ENCODE results near the gene ESR2.

The ESR2 gene

DNA sequence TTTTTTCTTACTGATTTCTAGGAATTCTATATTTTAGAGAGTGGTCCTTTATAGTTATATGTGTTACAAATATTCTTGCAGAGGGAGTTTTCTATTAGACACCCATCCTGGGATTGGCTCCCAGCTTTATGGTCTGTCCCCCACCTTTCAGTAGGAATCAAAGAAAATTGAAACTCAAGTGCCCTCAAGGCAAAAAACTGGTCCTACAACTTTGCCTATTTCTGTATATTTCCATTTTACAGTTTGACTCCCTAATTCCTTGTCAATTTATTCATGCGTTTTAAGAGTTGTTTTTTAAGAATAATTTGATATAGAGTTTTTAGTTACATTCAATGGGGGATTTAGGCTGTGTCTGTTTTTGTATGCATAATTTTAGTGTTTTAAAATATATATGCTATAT, 232.5 kb downstream of the ESR2 start:
- Histone ChIP-seq H2BK120ac (ENCODE audit: low read depth, low read length) (no peak overlapping the region), H3K4me3 (ENCODE audit: insufficient read depth in 1 of 2, low read depth in 1 of 2, low read length in 2 of 2) (no peak overlapping the region)
- WGBS = no CpG with 5 or more reads among the region's 1 CpG

GRCh38 chr14:64061115-64061514, 233.1 kb downstream of the ESR2 start:
- H2AFZ ChIP-seq (ENCODE audit: low read depth, low read length) = no peak overlapping the region
- H3K14ac ChIP-seq (ENCODE audit: low read length in 2 of 2) = no peak overlapping the region
- H3K4me3 ChIP-seq (ENCODE audit: insufficient read depth in 1 of 2, low read depth in 1 of 2, low read length in 2 of 2) = no peak overlapping the region
- no peak overlapping the region for H4K91ac ChIP-seq (ENCODE audit: low read length)
- H3K9me3 ChIP-seq (ENCODE audit: control insufficient read depth, low read length) = no peaks in the 10 kb centered on the region
- no peak overlapping the region for H3K23ac ChIP-seq (ENCODE audit: low read length in 2 of 2)
- H3K4me2 ChIP-seq (ENCODE audit: low read length, poor library complexity, severe bottlenecking) = no peak overlapping the region
- no peak overlapping the region for H3K18ac ChIP-seq (ENCODE audit: low read depth in 1 of 2, low read length in 2 of 2)
- H2BK120ac ChIP-seq (ENCODE audit: low read depth, low read length) = no peak overlapping the region
- no peak overlapping the region for H2BK15ac ChIP-seq (ENCODE audit: low read depth, poor library complexity, severe bottlenecking)
- H3K79me1 ChIP-seq (replicated peaks; ENCODE audit: low read length, poor library complexity, severe bottlenecking) = peaks cover 4% of the 10 kb centered on the region
- H3K36me3 ChIP-seq (ENCODE audit: control insufficient read depth in 1 of 2, insufficient read depth in 2 of 2, low read depth in 1 of 2, low read length in 2 of 2) = peaks cover 3 to 7% of the 10 kb centered on the region in 2 experiments
- no CpG with 5 or more reads among the region's 1 CpG for WGBS
- DNase-seq = no peak
- no peaks in the 10 kb centered on the region for H3K27me3 ChIP-seq (ENCODE audit: control insufficient read depth in 1 of 2, insufficient read depth in 1 of 2, low read length in 2 of 2)
- no peak overlapping the region for H2BK12ac ChIP-seq (ENCODE audit: low read length in 2 of 2)
- no peak overlapping the region for H4K8ac ChIP-seq (ENCODE audit: low read length)
- H3K27ac ChIP-seq (ENCODE audit: low read length, poor library complexity, severe bottlenecking) = no peak overlapping the region
- no peak overlapping the region for H2AK5ac ChIP-seq (ENCODE audit: low read length, severe bottlenecking)
- peaks cover 6% of the 10 kb centered on the region for H3K4me1 ChIP-seq (ENCODE audit: control insufficient read depth, insufficient read depth, low read depth, low read length)
- H3K4ac ChIP-seq (ENCODE audit: low read depth in 1 of 2, low read length in 2 of 2) = no peak overlapping the region
- H3K9ac ChIP-seq (ENCODE audit: low read length) = no peak overlapping the region
- H2BK5ac ChIP-seq (ENCODE audit: low read depth, low read length, poor library complexity, severe bottlenecking) = no peak overlapping the region

More for the DNA sequence above, 232.5 kb downstream of the ESR2 start:
- Histone ChIP-seq H4K8ac (ENCODE audit: low read length) (no peak overlapping the region), H3K27me3 (ENCODE audit: control insufficient read depth in 1 of 2, insufficient read depth in 1 of 2, low read length in 2 of 2) (no peaks in the 10 kb centered on the region), H3K23ac (ENCODE audit: low read length in 2 of 2) (no peak overlapping the region), H3K4me2 (ENCODE audit: low read length, poor library complexity, severe bottlenecking) (no peak overlapping the region), H3K9ac (ENCODE audit: low read length) (no peak overlapping the region), H3K14ac (ENCODE audit: low read length in 2 of 2) (no peak overlapping the region), H2BK5ac (ENCODE audit: low read depth, low read length, poor library complexity, severe bottlenecking) (no peak overlapping the region), H3K79me1 (replicated peaks; ENCODE audit: low read length, poor library complexity, severe bottlenecking) (peaks cover 4% of the 10 kb centered on the region), H4K91ac (ENCODE audit: low read length) (no peak overlapping the region), H3K9me3 (ENCODE audit: control insufficient read depth, low read length) (no peaks in the 10 kb centered on the region), H3K36me3 (ENCODE audit: control insufficient read depth in 1 of 2, insufficient read depth in 2 of 2, low read depth in 1 of 2, low read length in 2 of 2) (peaks cover 3 to 7% of the 10 kb centered on the region in 2 experiments), H2BK12ac (ENCODE audit: low read length in 2 of 2) (no peak overlapping the region), H2BK15ac (ENCODE audit: low read depth, poor library complexity, severe bottlenecking) (no peak overlapping the region), H3K4ac (ENCODE audit: low read depth in 1 of 2, low read length in 2 of 2) (no peak overlapping the region), H3K27ac (ENCODE audit: low read length, poor library complexity, severe bottlenecking) (no peak overlapping the region), H2AK5ac (ENCODE audit: low read length, severe bottlenecking) (no peak overlapping the region), H3K4me1 (ENCODE audit: control insufficient read depth, insufficient read depth, low read depth, low read length) (peaks cover 6% of the 10 kb centered on the region), H3K18ac (ENCODE audit: low read depth in 1 of 2, low read length in 2 of 2) (no peak overlapping the region), H2AFZ (ENCODE audit: low read depth, low read length) (no peak overlapping the region)
- DNase-seq = no peak

GRCh38 chr14:64060648-64061096, 233.5 kb downstream of the ESR2 start:
- Histone ChIP-seq H2BK15ac (ENCODE audit: low read depth, poor library complexity, severe bottlenecking) (no peak overlapping the region), H3K4me3 (ENCODE audit: insufficient read depth in 1 of 2, low read depth in 1 of 2, low read length in 2 of 2) (no peak overlapping the region), H3K27ac (ENCODE audit: low read length, poor library complexity, severe bottlenecking) (no peak overlapping the region), H2BK5ac (ENCODE audit: low read depth, low read length, poor library complexity, severe bottlenecking) (no peak overlapping the region), H3K9ac (ENCODE audit: low read length) (no peak overlapping the region), H2AFZ (ENCODE audit: low read depth, low read length) (no peak overlapping the region), H2BK12ac (ENCODE audit: low read length in 2 of 2) (no peak overlapping the region), H2AK5ac (ENCODE audit: low read length, severe bottlenecking) (no peak overlapping the region), H3K27me3 (ENCODE audit: control insufficient read depth in 1 of 2, insufficient read depth in 1 of 2, low read length in 2 of 2) (no peaks in the 10 kb centered on the region), H3K4ac (ENCODE audit: low read depth in 1 of 2, low read length in 2 of 2) (no peak overlapping the region), H3K18ac (ENCODE audit: low read depth in 1 of 2, low read length in 2 of 2) (peak overlapping the region in 1 of 2 experiments; percentile 2), H4K91ac (ENCODE audit: low read length) (peak overlapping the region; percentile 7), H3K36me3 (ENCODE audit: control insufficient read depth in 1 of 2, insufficient read depth in 2 of 2, low read depth in 1 of 2, low read length in 2 of 2) (peaks cover 3 to 7% of the 10 kb centered on the region in 2 experiments), H3K79me1 (replicated peaks; ENCODE audit: low read length, poor library complexity, severe bottlenecking) (peaks cover 6% of the 10 kb centered on the region), H2BK120ac (ENCODE audit: low read depth, low read length) (no peak overlapping the region), H4K8ac (ENCODE audit: low read length) (no peak overlapping the region), H3K9me3 (ENCODE audit: control insufficient read depth, low read length) (no peaks in the 10 kb centered on the region), H3K14ac (ENCODE audit: low read length in 2 of 2) (peak overlapping the region in 1 of 2 experiments; percentile 35), H3K4me1 (ENCODE audit: control insufficient read depth, insufficient read depth, low read depth, low read length) (peaks cover 6% of the 10 kb centered on the region), H3K23ac (ENCODE audit: low read length in 2 of 2) (no peak overlapping the region), H3K4me2 (ENCODE audit: low read length, poor library complexity, severe bottlenecking) (no peak overlapping the region)
- 92% methylated on average over 3 of the region's 5 CpGs for WGBS
- no peak for DNase-seq

DNA sequence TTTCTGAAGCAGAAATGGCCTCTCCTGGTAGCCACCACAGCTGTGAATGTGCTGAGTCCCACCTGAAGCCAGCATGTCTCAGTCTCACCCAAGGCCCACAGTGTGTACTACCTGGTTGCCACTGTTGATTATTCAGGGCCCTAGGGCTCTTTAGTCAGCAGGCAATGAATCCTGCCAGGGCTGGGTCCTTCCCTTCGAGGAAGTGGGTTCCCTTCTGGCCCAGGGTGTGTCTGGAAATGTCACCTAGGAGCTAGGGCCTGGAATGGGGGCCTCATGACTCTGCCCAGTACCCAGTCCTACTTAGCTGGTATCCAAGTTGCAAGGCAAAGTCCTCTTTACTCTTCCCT, 234.0 kb downstream of the ESR2 start:
- H2BK5ac ChIP-seq (ENCODE audit: low read depth, low read length, poor library complexity, severe bottlenecking) = no peak overlapping the region
- H3K4me1 ChIP-seq (ENCODE audit: control insufficient read depth, insufficient read depth, low read depth, low read length) = peaks cover 6% of the 10 kb centered on the region
- H2AFZ ChIP-seq (ENCODE audit: low read depth, low read length) = no peak overlapping the region
- H3K9me3 ChIP-seq (ENCODE audit: control insufficient read depth, low read length) = no peaks in the 10 kb centered on the region
- no peak overlapping the region for H3K14ac ChIP-seq (ENCODE audit: low read length in 2 of 2)
- H3K4me2 ChIP-seq (ENCODE audit: low read length, poor library complexity, severe bottlenecking) = no peak overlapping the region
- H3K4ac ChIP-seq (ENCODE audit: low read depth in 1 of 2, low read length in 2 of 2) = no peak overlapping the region
- no peak overlapping the region for H3K9ac ChIP-seq (ENCODE audit: low read length)
- no peak overlapping the region for H3K27ac ChIP-seq (ENCODE audit: low read length, poor library complexity, severe bottlenecking)
- H4K91ac ChIP-seq (ENCODE audit: low read length) = no peak overlapping the region
- peak overlapping the region; percentile 26 for H2AK5ac ChIP-seq (ENCODE audit: low read length, severe bottlenecking)
- peaks cover 3 to 7% of the 10 kb centered on the region in 2 experiments for H3K36me3 ChIP-seq (ENCODE audit: control insufficient read depth in 1 of 2, insufficient read depth in 2 of 2, low read depth in 1 of 2, low read length in 2 of 2)
- H3K27me3 ChIP-seq (ENCODE audit: control insufficient read depth in 1 of 2, insufficient read depth in 1 of 2, low read length in 2 of 2) = no peaks in the 10 kb centered on the region
- H3K23ac ChIP-seq (ENCODE audit: low read length in 2 of 2) = no peak overlapping the region
- H3K18ac ChIP-seq (ENCODE audit: low read depth in 1 of 2, low read length in 2 of 2) = peak overlapping the region in 1 of 2 experiments; percentile 9
- WGBS = 92% methylated on average over 1 of the region's 1 CpG
- no peak overlapping the region for H2BK15ac ChIP-seq (ENCODE audit: low read depth, poor library complexity, severe bottlenecking)
- H2BK120ac ChIP-seq (ENCODE audit: low read depth, low read length) = no peak overlapping the region
- H3K79me1 ChIP-seq (replicated peaks; ENCODE audit: low read length, poor library complexity, severe bottlenecking) = peaks cover 6% of the 10 kb centered on the region
- no peak overlapping the region for H3K4me3 ChIP-seq (ENCODE audit: insufficient read depth in 1 of 2, low read depth in 1 of 2, low read length in 2 of 2)
- H4K8ac ChIP-seq (ENCODE audit: low read length) = no peak overlapping the region
- no peak for DNase-seq
- no peak overlapping the region for H2BK12ac ChIP-seq (ENCODE audit: low read length in 2 of 2)
